Measurements from ENCODE around the gene CNPY3. TPM values are rescaled to one million over a fixed set of nuclear protein-coding genes. Genes with fewer than 3 reads are reported as not detected.
A peak's percentile ranks its signal among the peaks of the same experiment; 100 is the strongest.

The CNPY3 gene
- total and polyA plus RNA-seq, 2 of the 13 experiments (the other 11 are each of a cell fraction or from before 2014, with no cell fraction given) = 42.3 to 60.2 TPM

- TF ChIP-seq, protein P1, sequence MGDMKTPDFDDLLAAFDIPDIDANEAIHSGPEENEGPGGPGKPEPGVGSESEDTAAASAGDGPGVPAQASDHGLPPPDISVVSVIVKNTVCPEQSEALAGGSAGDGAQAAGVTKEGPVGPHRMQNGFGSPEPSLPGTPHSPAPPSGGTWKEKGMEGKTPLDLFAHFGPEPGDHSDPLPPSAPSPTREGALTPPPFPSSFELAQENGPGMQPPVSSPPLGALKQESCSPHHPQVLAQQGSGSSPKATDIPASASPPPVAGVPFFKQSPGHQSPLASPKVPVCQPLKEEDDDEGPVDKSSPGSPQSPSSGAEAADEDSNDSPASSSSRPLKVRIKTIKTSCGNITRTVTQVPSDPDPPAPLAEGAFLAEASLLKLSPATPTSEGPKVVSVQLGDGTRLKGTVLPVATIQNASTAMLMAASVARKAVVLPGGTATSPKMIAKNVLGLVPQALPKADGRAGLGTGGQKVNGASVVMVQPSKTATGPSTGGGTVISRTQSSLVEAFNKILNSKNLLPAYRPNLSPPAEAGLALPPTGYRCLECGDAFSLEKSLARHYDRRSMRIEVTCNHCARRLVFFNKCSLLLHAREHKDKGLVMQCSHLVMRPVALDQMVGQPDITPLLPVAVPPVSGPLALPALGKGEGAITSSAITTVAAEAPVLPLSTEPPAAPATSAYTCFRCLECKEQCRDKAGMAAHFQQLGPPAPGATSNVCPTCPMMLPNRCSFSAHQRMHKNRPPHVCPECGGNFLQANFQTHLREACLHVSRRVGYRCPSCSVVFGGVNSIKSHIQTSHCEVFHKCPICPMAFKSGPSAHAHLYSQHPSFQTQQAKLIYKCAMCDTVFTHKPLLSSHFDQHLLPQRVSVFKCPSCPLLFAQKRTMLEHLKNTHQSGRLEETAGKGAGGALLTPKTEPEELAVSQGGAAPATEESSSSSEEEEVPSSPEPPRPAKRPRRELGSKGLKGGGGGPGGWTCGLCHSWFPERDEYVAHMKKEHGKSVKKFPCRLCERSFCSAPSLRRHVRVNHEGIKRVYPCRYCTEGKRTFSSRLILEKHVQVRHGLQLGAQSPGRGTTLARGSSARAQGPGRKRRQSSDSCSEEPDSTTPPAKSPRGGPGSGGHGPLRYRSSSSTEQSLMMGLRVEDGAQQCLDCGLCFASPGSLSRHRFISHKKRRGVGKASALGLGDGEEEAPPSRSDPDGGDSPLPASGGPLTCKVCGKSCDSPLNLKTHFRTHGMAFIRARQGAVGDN (CRISPR knock-in tag; IDR thresholded peaks at IDR 0.05) = peak; percentile 82
- TF ChIP-seq CENPX (CRISPR knock-in tag; IDR thresholded peaks at IDR 0.05) (no peak), ZNF780A (CRISPR knock-in tag; IDR thresholded peaks at IDR 0.05) (no peak)
Observed at GRCh38 chr6:42942444-42942843, 13.2 kb downstream of the CNPY3 start (continued).

DNA sequence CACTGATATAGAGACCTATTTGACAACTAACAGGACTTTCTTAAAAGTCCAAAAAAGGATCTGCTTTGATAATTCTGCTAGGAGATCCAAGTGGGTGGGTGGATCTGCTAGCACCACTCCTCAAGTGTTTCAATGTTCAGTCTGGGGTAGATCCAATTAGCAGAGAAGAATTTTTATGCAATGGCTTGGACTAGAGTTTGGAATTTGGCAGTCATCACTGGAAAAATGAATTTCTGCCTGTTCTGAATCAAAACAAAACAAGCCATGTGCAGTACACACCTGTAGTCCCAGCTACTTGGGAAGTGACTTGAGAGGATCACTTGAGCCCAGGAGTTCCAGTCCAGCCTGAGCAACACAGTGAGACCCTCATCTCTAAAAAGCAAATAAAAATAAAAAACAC is 18.7 kb downstream of the CNPY3 start:
- Histone ChIP-seq H3K27me3 (ENCODE audit: control insufficient read depth in 1 of 2, insufficient read depth in 2 of 2, low read length in 2 of 2) (no peaks in the 10 kb centered on the region), H3K27ac (ENCODE audit: extremely low read length, insufficient read depth, low read length) (no peak overlapping the region), H3K4me3 (replicated peaks in 1 of 3; ENCODE audit: insufficient read depth in 1 of 3, low read depth in 2 of 3, low read length in 3 of 3) (no peak overlapping the region), H3K36me3 (replicated peaks in 1 of 2; ENCODE audit: control insufficient read depth in 1 of 2, insufficient read depth in 2 of 2, low read length in 2 of 2) (no peaks in the 10 kb centered on the region), H3K9ac (ENCODE audit: insufficient read depth, low read depth, low read length) (no peak overlapping the region), H4K20me1 (ENCODE audit: insufficient read depth, low read length) (no peaks in the 10 kb centered on the region), H3K79me2 (ENCODE audit: insufficient read depth, low read length) (no peaks in the 10 kb centered on the region), H3K4me2 (ENCODE audit: low read depth, low read length) (no peak overlapping the region), H2AFZ (ENCODE audit: low read length) (no peak overlapping the region), H3K9me3 (ENCODE audit: low read length) (no peaks in the 10 kb centered on the region), H3K4me1 (ENCODE audit: insufficient read depth, low read length) (peaks cover 2% of the 10 kb centered on the region)
- FAIRE-seq (no peak), ATAC-seq (no peak), DNase-seq (ENCODE audit: low spot score) (no peak)
- POLR2A ChIA-PET = no interaction called here
- CTCF ChIA-PET (ENCODE audit: low intra/inter-chr PET ratio, low total read pairs) = no interaction called here
- in situ Hi-C loops (cut with HindIII; ENCODE audit: extremely low pct_ligation_motif_present, low pct_unique_long_range_greater_than_20kb) = no loop called here
- no TSS peak for BruUV-seq (replicated peaks)
- intact Hi-C loops (cut with micrococcal nuclease; ENCODE audit: unreplicated experiment) = no loop called here
- TF ChIP-seq ZUFSP (CRISPR knock-in tag; IDR thresholded peaks at IDR 0.05; ENCODE audit: borderline replicate concordance) (no peak), ZNF713 (CRISPR knock-in tag; IDR thresholded peaks at IDR 0.05) (no peak), CBX2 (IDR thresholded peaks at IDR 0.05; ENCODE audit: low read depth, low read length) (no peak), CBX2 (CRISPR knock-in tag; IDR thresholded peaks at IDR 0.05; ENCODE audit: low read depth) (no peak), ZNF260 (CRISPR knock-in tag; IDR thresholded peaks at IDR 0.05; ENCODE audit: borderline replicate concordance, low read depth) (no peak), SP140L (CRISPR knock-in tag; IDR thresholded peaks at IDR 0.05; ENCODE audit: borderline replicate concordance) (no peak), PCBP2 (optimal IDR thresholded peaks at IDR 0.05; ENCODE audit: low read depth, low read length, poor library complexity, severe bottlenecking) (no peak), SMAD1 (CRISPR knock-in tag; IDR thresholded peaks at IDR 0.05; ENCODE audit: borderline replicate concordance, low read depth) (no peak), ZNF878 (CRISPR knock-in tag; IDR thresholded peaks at IDR 0.05) (no peak), ZNF546 (CRISPR knock-in tag; conservative IDR thresholded peaks at IDR 0.05) (no peak), ZNF510 (CRISPR knock-in tag; IDR thresholded peaks at IDR 0.05; ENCODE audit: low read depth) (no peak)
- TF ChIP-seq, protein P2, sequence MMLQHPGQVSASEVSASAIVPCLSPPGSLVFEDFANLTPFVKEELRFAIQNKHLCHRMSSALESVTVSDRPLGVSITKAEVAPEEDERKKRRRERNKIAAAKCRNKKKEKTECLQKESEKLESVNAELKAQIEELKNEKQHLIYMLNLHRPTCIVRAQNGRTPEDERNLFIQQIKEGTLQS (CRISPR knock-in tag; IDR thresholded peaks at IDR 0.05) = no peak
- TF ChIP-seq, protein P3, sequence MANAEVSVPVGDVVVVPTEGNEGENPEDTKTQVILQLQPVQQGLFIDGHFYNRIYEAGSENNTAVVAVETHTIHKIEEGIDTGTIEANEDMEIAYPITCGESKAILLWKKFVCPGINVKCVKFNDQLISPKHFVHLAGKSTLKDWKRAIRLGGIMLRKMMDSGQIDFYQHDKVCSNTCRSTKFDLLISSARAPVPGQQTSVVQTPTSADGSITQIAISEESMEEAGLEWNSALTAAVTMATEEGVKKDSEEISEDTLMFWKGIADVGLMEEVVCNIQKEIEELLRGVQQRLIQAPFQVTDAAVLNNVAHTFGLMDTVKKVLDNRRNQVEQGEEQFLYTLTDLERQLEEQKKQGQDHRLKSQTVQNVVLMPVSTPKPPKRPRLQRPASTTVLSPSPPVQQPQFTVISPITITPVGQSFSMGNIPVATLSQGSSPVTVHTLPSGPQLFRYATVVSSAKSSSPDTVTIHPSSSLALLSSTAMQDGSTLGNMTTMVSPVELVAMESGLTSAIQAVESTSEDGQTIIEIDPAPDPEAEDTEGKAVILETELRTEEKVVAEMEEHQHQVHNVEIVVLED (CRISPR knock-in tag; IDR thresholded peaks at IDR 0.05; ENCODE audit: borderline replicate concordance) = no peak
